ENCODE results near the gene ANXA3.

The ANXA3 gene

GRCh38 chr4:78571804-78572203 lies 20.2 kb downstream of the ANXA3 start:
- DNase-seq (ENCODE audit: low read depth) = no peak
- TF ChIP-seq, protein P1, sequence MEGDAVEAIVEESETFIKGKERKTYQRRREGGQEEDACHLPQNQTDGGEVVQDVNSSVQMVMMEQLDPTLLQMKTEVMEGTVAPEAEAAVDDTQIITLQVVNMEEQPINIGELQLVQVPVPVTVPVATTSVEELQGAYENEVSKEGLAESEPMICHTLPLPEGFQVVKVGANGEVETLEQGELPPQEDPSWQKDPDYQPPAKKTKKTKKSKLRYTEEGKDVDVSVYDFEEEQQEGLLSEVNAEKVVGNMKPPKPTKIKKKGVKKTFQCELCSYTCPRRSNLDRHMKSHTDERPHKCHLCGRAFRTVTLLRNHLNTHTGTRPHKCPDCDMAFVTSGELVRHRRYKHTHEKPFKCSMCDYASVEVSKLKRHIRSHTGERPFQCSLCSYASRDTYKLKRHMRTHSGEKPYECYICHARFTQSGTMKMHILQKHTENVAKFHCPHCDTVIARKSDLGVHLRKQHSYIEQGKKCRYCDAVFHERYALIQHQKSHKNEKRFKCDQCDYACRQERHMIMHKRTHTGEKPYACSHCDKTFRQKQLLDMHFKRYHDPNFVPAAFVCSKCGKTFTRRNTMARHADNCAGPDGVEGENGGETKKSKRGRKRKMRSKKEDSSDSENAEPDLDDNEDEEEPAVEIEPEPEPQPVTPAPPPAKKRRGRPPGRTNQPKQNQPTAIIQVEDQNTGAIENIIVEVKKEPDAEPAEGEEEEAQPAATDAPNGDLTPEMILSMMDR (IDR thresholded peaks at IDR 0.05; ENCODE audit: control insufficient read depth, extremely low read depth, insufficient read depth) = no peak
- no peak overlapping the region for H3K4me3 ChIP-seq (ENCODE audit: low read depth, low read length)

DNA sequence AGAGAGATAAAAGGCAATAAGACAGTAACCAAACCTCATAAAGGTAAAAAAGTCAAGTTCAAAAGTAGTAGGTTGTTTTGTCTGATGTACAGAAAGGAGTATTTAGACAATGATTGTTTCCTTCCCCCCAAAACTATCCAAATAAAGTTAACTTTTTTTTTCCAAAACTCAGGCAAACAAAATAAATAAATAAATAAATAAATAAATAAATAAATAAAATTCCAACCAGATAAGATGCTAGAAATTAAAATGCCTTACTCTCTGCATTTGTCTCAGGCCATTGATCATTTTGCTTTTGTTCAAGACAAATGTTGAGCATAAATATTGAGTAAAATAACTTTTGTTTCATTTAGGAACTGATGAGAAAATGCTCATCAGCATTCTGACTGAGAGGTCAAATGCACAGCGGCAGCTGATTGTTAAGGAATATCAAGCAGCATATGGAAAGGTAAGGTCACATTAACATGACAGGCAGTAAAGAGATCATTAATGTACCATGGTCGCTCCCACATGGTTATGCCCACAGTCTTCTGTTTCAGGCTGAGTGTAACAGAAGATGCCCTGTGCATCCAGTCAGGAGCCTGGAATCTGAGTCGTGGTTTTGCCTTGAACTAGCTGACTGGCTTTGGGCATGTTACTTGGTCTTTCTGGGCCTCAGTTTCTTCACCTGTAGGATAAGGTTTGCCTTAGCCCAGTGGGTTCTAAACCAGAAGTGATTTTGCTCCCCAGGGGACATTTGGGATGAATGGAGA lies 27.3 kb downstream of the ANXA3 start:
- DNase-seq (ENCODE audit: low read depth) = no peak
- no peak overlapping the region for H3K4me3 ChIP-seq (ENCODE audit: low read depth, low read length)
- TF ChIP-seq, protein P1 (IDR thresholded peaks at IDR 0.05; ENCODE audit: control insufficient read depth, extremely low read depth, insufficient read depth) = no peak

DNA sequence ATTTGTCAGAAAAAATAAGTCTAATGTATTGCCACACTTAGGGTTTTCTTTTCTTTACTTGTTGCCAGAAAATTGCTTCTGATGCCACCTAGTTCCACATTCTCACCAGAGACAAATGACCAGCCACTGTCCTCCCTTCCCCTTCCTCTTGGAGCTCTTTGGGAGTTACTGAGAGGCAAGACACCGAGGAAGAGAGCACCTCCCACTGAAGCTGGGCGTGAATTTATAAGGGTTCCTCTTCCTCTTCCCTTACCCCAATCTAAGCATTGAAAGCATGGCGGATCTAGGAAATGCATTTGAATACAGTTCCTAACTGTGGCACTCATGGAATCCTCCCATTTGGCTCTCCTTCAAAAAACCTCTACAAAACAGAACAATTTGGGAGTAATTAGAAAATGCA lies 30.0 kb downstream of the ANXA3 start:
- TF ChIP-seq, protein P1 (IDR thresholded peaks at IDR 0.05; ENCODE audit: control insufficient read depth, extremely low read depth, insufficient read depth) = no peak
- no peak for DNase-seq (ENCODE audit: low read depth)
- H3K4me3 ChIP-seq (ENCODE audit: low read depth, low read length) = no peak overlapping the region

- no peak for DNase-seq (ENCODE audit: low read depth)
- TF ChIP-seq, protein P1 (IDR thresholded peaks at IDR 0.05; ENCODE audit: control insufficient read depth, extremely low read depth, insufficient read depth) = no peak
- no peak overlapping the region for H3K4me3 ChIP-seq (ENCODE audit: low read depth, low read length)
Measured at GRCh38 chr4:78584863-78585547, 33.4 kb downstream of the ANXA3 start.

DNA sequence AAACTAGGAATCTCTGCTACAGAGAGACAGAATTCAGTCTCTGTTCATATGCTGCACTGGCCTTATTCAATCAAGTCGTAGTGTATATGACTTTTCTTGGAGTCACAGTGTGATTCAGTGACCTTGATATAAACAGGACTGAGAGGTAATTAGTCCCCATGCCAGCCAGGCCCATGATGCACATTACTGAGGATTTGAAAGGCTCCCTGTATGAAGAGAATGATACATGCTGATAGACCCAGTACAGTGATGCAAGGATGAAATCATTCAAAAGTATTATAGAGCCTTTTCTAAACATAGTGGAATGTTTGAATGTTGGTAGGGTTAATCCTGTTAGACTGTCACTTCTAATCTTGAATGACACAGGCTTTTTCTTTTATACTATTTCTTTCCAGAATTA lies 34.1 kb downstream of the ANXA3 start:
- TF ChIP-seq, protein P1 (IDR thresholded peaks at IDR 0.05; ENCODE audit: control insufficient read depth, extremely low read depth, insufficient read depth) = no peak
- DNase-seq (ENCODE audit: low read depth) = no peak

DNA sequence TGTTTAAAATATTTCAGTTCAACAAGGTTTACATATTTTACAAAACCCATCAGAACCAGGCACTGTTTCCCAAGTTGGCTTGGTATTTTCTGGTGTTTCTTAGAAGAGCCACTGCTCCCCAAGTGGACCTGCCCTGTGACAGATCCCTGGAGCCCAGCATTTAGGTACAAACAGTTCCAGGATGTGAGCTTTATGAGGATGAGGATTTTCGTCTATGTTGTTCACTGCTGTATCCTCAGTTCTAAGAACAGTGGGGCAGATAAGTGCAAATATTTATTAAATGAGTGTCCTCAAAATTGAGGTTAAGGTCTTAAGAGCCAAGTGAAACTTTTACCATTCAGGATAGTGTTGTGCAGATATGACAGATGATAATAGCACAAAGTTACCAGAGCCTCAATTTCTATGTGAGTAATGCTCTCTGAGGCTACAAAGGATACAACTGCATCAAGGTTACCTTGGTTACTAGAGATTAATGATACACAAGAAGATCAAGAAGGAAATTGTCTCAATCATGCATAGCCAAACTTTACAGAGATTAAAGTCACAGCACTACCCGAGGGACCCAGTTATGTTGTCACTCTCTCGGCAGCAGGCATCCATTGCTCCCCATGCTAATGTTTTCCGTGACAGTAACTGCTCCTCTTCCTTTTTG lies 37.5 kb downstream of the ANXA3 start:
- TF ChIP-seq, protein P1 (IDR thresholded peaks at IDR 0.05; ENCODE audit: control insufficient read depth, extremely low read depth, insufficient read depth) = no peak
- DNase-seq (ENCODE audit: low read depth) = no peak
- no peak overlapping the region for H3K4me3 ChIP-seq (ENCODE audit: low read depth, low read length)

More for the DNA sequence above, 34.1 kb downstream of the ANXA3 start:
- no peak overlapping the region for H3K4me3 ChIP-seq (ENCODE audit: low read depth, low read length)
